SK-N-SH (cell line): ENCODE data around the gene PDXP. TPM values are rescaled to one million over a fixed set of nuclear protein-coding genes. Genes with fewer than 3 reads are reported as not detected.

Experiments used
- CTCF ChIA-PET: fragments of 300-600, 350-600 bp; formaldehyde crosslinking; extraction: SDS; loops from one replicate; lab custom pipeline; 2021; lab: Yijun Ruan, JAX
- POLR2A ChIA-PET: fragments of 350-600 bp; sonication (Branson Sonifier 250); formaldehyde crosslinking; extraction: SDS; loops from one replicate; lab custom pipeline; 2020; ENCODE audit warnings: antibody characterized with exemption, inconsistent platforms; lab: Yijun Ruan, JAX
- DNase-seq: peaks from one replicate; pipeline ENCODE4 v3.0.0; 2012
- H2AFZ ChIP-seq: fragments of 200-600 bp; sonication (generic); 2 replicates; pipeline ENCODE4 v1.8.1; 2016; ENCODE audit warnings: antibody characterized with exemption, mild to moderate bottlenecking, low read depth
- H3F3A ChIP-seq: fragments of 200-600 bp; sonication (generic); replicated peaks from 2 replicates; pipeline ENCODE3; 2016; ENCODE audit warnings: antibody characterized with exemption, mild to moderate bottlenecking; ENCODE audit not compliant: insufficient read depth
- H3K27ac ChIP-seq, 2 experiments: fragments of 200-500 bp in 1 of 2; fragments of 200-600 bp in 1 of 2; sonication (Bioruptor generic) in 1 of 2; sonication (generic), shearing (Covaris generic) in 1 of 2; 2 replicates each; pipeline versions ENCODE4 v1.5.1 to v1.6.1; 2014 to 2016; ENCODE audit warnings: low read depth in 2 of 2, inconsistent platforms in 1 of 2, low read length in 1 of 2, mild to moderate bottlenecking in 1 of 2, mixed read lengths in 1 of 2
- H3K27me3 ChIP-seq: fragments of 200-600 bp; sonication (generic), shearing (Covaris generic); 2 replicates; pipeline ENCODE4 v1.6.1; 2016; ENCODE audit warnings: mixed run types; ENCODE audit not compliant: insufficient read depth
- H3K36me3 ChIP-seq, 2 experiments: fragments of 200-500 bp in 1 of 2; fragments of 200-600 bp in 1 of 2; sonication (Bioruptor generic) in 1 of 2; sonication (generic) in 1 of 2; replicated peaks in 1 of 2; 2 replicates each; pipeline versions ENCODE3 to v1.5.1; 2014 to 2016; ENCODE audit warnings: low read length in 1 of 2, mild to moderate bottlenecking in 1 of 2; ENCODE audit not compliant: insufficient read depth in 2 of 2, control insufficient read depth in 1 of 2
- H3K4me1 ChIP-seq, 2 experiments: fragments of 200-500 bp in 1 of 2; fragments of 200-600 bp in 1 of 2; sonication (Bioruptor generic) in 1 of 2; sonication (generic), shearing (Covaris generic) in 1 of 2; 2 replicates each; pipeline versions ENCODE4 v1.5.1 to v1.6.1; 2014 to 2016; ENCODE audit warnings: low read depth in 1 of 2, low read length in 1 of 2, mixed run types in 1 of 2; ENCODE audit not compliant: insufficient read depth in 2 of 2, control insufficient read depth in 1 of 2
- H3K4me2 ChIP-seq: fragments of 200-600 bp; sonication (generic), shearing (Covaris generic); 2 replicates; pipeline ENCODE4 v1.6.1; 2017; ENCODE audit warnings: mixed run types
- H3K4me3 ChIP-seq, 2 experiments: fragments of 200-500 bp in 1 of 2; fragments of 200-600 bp in 1 of 2; sonication (Bioruptor generic) in 1 of 2; sonication (generic), shearing (Covaris generic) in 1 of 2; 2 replicates each; pipeline versions ENCODE4 v1.5.1 to v1.8.1; 2014 to 2016; ENCODE audit warnings: low read depth in 2 of 2, inconsistent platforms in 1 of 2, low read length in 1 of 2, mild to moderate bottlenecking in 1 of 2, mixed read lengths in 1 of 2, moderate library complexity in 1 of 2
- H3K79me2 ChIP-seq: fragments of 200-600 bp; sonication (generic); 2 replicates; pipeline ENCODE4 v1.8.1; 2017; ENCODE audit warnings: mild to moderate bottlenecking; ENCODE audit not compliant: insufficient read depth
- H3K9ac ChIP-seq: fragments of 200-600 bp; sonication (generic); 2 replicates; pipeline ENCODE4 v1.6.1; 2017; ENCODE audit warnings: mixed run types
- H3K9me2 ChIP-seq: fragments of 200-600 bp; sonication (generic); 2 replicates; pipeline ENCODE4 v1.6.1; 2017; ENCODE audit warnings: mixed run types
- H3K9me3 ChIP-seq: fragments of 200-600 bp; sonication (generic); 2 replicates; pipeline ENCODE4 v1.6.1; 2017; ENCODE audit warnings: mixed run types, mild to moderate bottlenecking, moderate library complexity
- H4K20me1 ChIP-seq: fragments of 200-600 bp; sonication (generic); 2 replicates; pipeline ENCODE4 v1.6.1; 2017; ENCODE audit warnings: mild to moderate bottlenecking, mixed run types; ENCODE audit not compliant: insufficient read depth
- CHD2 ChIP-seq: fragments of 150-350 bp; IDR thresholded peaks from 2 replicates; pipeline ENCODE4 v1.6.1; 2018; ENCODE audit warnings: low read length; ENCODE audit not compliant: partially characterized antibody
- EP300 ChIP-seq, 2 experiments: IDR thresholded peaks; 2 replicates each; pipeline versions ENCODE4 v1.4.0 to v1.6.1; 2012; ENCODE audit warnings: borderline replicate concordance in 1 of 2, low read depth in 1 of 2, low read length in 1 of 2
- FOXJ3 ChIP-seq: sonication (generic); formaldehyde crosslinking; IDR thresholded peaks from 2 replicates; pipeline ENCODE4 v1.5.1; 2020; ENCODE audit warnings: mild to moderate bottlenecking, missing genetic modification reagents
- FOXM1 ChIP-seq: IDR thresholded peaks from 2 replicates; pipeline ENCODE4 v1.4.0; 2012; ENCODE audit warnings: low read depth, mild to moderate bottlenecking
- GABPA ChIP-seq: IDR thresholded peaks from 2 replicates; pipeline ENCODE4 v1.4.0; 2012; ENCODE audit warnings: low read depth, mild to moderate bottlenecking
- GATA2 ChIP-seq: sonication (generic); formaldehyde crosslinking; IDR thresholded peaks from 2 replicates; pipeline ENCODE4 v1.5.0; 2020; ENCODE audit warnings: mild to moderate bottlenecking, missing genetic modification reagents
- IRF3 ChIP-seq: fragments of 150-350 bp; IDR thresholded peaks from 2 replicates; pipeline ENCODE4 v1.6.1; 2016; ENCODE audit warnings: mild to moderate bottlenecking, low read depth, low read length
- MAX ChIP-seq: IDR thresholded peaks from 2 replicates; pipeline ENCODE4 v1.4.0; 2012; ENCODE audit warnings: low read depth
- MEF2A ChIP-seq: IDR thresholded peaks from 2 replicates; pipeline ENCODE4 v1.4.0; 2012; ENCODE audit warnings: low read depth, borderline replicate concordance
- NFIC ChIP-seq: IDR thresholded peaks from 2 replicates; pipeline ENCODE4 v1.4.0; 2012; ENCODE audit warnings: borderline replicate concordance
- POLR2AphosphoS5 ChIP-seq: IDR thresholded peaks from 2 replicates; pipeline ENCODE4 v1.6.1; 2012; ENCODE audit warnings: low read depth, low read length
- RCOR1 ChIP-seq: fragments of 150-350 bp; IDR thresholded peaks from 2 replicates; pipeline ENCODE4 v1.6.1; 2017; ENCODE audit warnings: antibody characterized with exemption, low read length
- REST ChIP-seq: IDR thresholded peaks from 2 replicates; pipeline ENCODE4 v1.6.1; 2012; ENCODE audit warnings: mild to moderate bottlenecking, low read depth, low read length, moderate library complexity
- RFX5 ChIP-seq: IDR thresholded peaks from 2 replicates; pipeline ENCODE4 v1.6.1; 2012; ENCODE audit warnings: mild to moderate bottlenecking, improper control_type of control experiment, low read length
- RXRA ChIP-seq: IDR thresholded peaks from 2 replicates; pipeline ENCODE4 v1.4.0; 2012; ENCODE audit warnings: low read depth, mild to moderate bottlenecking, borderline replicate concordance
- SIN3A ChIP-seq: IDR thresholded peaks from 2 replicates; pipeline ENCODE4 v1.6.1; 2012; ENCODE audit warnings: low read depth, mild to moderate bottlenecking, low read length, moderate library complexity, borderline replicate concordance
- TCF12 ChIP-seq: IDR thresholded peaks from 2 replicates; pipeline ENCODE4 v1.4.0; 2012
- TEAD4 ChIP-seq: IDR thresholded peaks from 2 replicates; pipeline ENCODE4 v1.4.0; 2012; ENCODE audit warnings: mild to moderate bottlenecking, borderline replicate concordance; ENCODE audit not compliant: insufficient read depth
- USF1 ChIP-seq: IDR thresholded peaks from 2 replicates; pipeline ENCODE4 v1.4.0; 2012; ENCODE audit warnings: low read depth, borderline replicate concordance
- ZBTB33 ChIP-seq: IDR thresholded peaks from 2 replicates; pipeline ENCODE4 v1.4.0; 2012; ENCODE audit warnings: low read depth, borderline replicate concordance
- WGBS: methylation state at CpG from one replicate; pipeline ENCODE4 v1.1.6; 2017; ENCODE audit warnings: low lambda C conversion rate; 5-methylcytosine and 5-hydroxymethylcytosine counted together
- polyA plus RNA-seq, 3 experiments: library from polyadenylated mRNA; depleted of rRNA; stranded (reverse); fragments of >200 nt; gene quantifications; 2 replicates each; pipeline ENCODE4 v1.2.3, GENCODE V29; 2012

PDXP gene
- polyA plus RNA-seq, 1 of the 3 experiments (the other 2 are of a cell fraction) = 22.5 TPM

GRCh38 chr22:37618674-37619073, 39.8 kb upstream of the PDXP start:
- TF ChIP-seq MAX (no peak), GABPA (no peak), EP300 (IDR thresholded peaks at IDR 0.05; ENCODE audit: borderline replicate concordance in 1 of 2, low read depth in 1 of 2, low read length in 1 of 2) (no peak), FOXM1 (no peak), FOXJ3 (CRISPR knock-in tag) (no peak), TCF12 (no peak), TEAD4 (no peak), NFIC (no peak), SIN3A (no peak), RXRA (no peak), CHD2 (no peak), POLR2AphosphoS5 (no peak), ZBTB33 (no peak), USF1 (no peak), REST (no peak), RCOR1 (no peak), IRF3 (no peak), GATA2 (CRISPR knock-in tag) (no peak), RFX5 (no peak), MEF2A (no peak)
- CTCF ChIA-PET = interaction anchor here (1.7 to 34.3 kb wide), 4 partner anchors 12 to 50 kb away, joined by 4 to 898 read pairs (median 12); partner anchors contain the start of genes LGALS1, NOL12 and PDXP

More at GRCh38 chr22:37618674-37619073, 39.8 kb upstream of the PDXP start:
- H3K4me3 ChIP-seq = no peak overlapping the region
- H3K27ac ChIP-seq = no peak overlapping the region
- no peaks in the 10 kb centered on the region for H3K9me2 ChIP-seq
- no peak overlapping the region for H3K4me2 ChIP-seq
- H3K79me2 ChIP-seq = no peaks in the 10 kb centered on the region
- 100% methylated on average over 5 of the region's 6 CpGs for WGBS
- peaks cover 0 to 30% of the 10 kb centered on the region in 2 experiments for H3K36me3 ChIP-seq
- no peaks in the 10 kb centered on the region for H3K27me3 ChIP-seq
- H3K9ac ChIP-seq = no peak overlapping the region
- H4K20me1 ChIP-seq = no peaks in the 10 kb centered on the region
- peaks cover 4% of the 10 kb centered on the region for H3F3A ChIP-seq
- H2AFZ ChIP-seq = no peak overlapping the region
- H3K4me1 ChIP-seq = peaks cover 0 to under 1% of the 10 kb centered on the region in 2 experiments; a peak in 1 of 4 replicates
- DNase-seq = no peak
- no peaks in the 10 kb centered on the region for H3K9me3 ChIP-seq
- POLR2A ChIA-PET = no interaction called here
